HCT116 (cell line): ENCODE data around the gene OR13C4. TPM values are rescaled to one million over a fixed set of nuclear protein-coding genes. Genes with fewer than 3 reads are reported as not detected.

Experiments
- POLR2AphosphoS5 ChIP-seq: IDR thresholded peaks from 2 replicates; pipeline ENCODE4 v1.6.1; 2011; ENCODE audit warnings: mild to moderate bottlenecking, low read depth, low read length, moderate library complexity
- TCF7L2 ChIP-seq: IDR thresholded peaks from 2 replicates; pipeline ENCODE4 v1.7.0; 2011; ENCODE audit warnings: borderline replicate concordance, inconsistent platforms; ENCODE audit not compliant: insufficient read depth, insufficient read length; ENCODE audit errors: extremely low read depth
- YY1 ChIP-seq: IDR thresholded peaks from 2 replicates; pipeline ENCODE4 v1.6.1; 2011; ENCODE audit warnings: low read length, low read depth, moderate library complexity, mild to moderate bottlenecking; ENCODE audit not compliant: insufficient replicate concordance; ENCODE audit errors: extremely low read depth
- ZFX ChIP-seq: fragments of 450-650 bp; IDR thresholded peaks from 2 replicates; pipeline ENCODE4 v1.6.1; 2017
- total RNA-seq: library from RNA; stranded (reverse); gene quantifications from one replicate; pipeline ENCODE4 v1.2.1, GENCODE V29; 2021; ENCODE audit not compliant: unreplicated experiment
- TF ChIP-seq, protein P1 (sequence below), 3 experiments: fragments of 200-600 bp in 1 of 3; sonication (generic) in 1 of 3; IDR thresholded peaks in 2 of 3; conservative IDR thresholded peaks in 1 of 3; 2 replicates each; pipeline ENCODE4 v1.5.1; 2012 to 2017; ENCODE audit warnings: low read depth in 2 of 3, low read length in 2 of 3, antibody characterized with exemption in 1 of 3, borderline replicate concordance in 1 of 3, control low read depth in 1 of 3, mild to moderate bottlenecking in 1 of 3, mixed read lengths in 1 of 3, mixed run types in 1 of 3, moderate library complexity in 1 of 3; ENCODE audit not compliant: insufficient read depth in 1 of 3

Gene OR13C4
- total RNA-seq, 1 experiment from 2014 or later = not detected

GRCh38 chr9:104482921-104483570, 44.0 kb downstream of the OR13C4 start (continued):
- TF ChIP-seq, protein P1, sequence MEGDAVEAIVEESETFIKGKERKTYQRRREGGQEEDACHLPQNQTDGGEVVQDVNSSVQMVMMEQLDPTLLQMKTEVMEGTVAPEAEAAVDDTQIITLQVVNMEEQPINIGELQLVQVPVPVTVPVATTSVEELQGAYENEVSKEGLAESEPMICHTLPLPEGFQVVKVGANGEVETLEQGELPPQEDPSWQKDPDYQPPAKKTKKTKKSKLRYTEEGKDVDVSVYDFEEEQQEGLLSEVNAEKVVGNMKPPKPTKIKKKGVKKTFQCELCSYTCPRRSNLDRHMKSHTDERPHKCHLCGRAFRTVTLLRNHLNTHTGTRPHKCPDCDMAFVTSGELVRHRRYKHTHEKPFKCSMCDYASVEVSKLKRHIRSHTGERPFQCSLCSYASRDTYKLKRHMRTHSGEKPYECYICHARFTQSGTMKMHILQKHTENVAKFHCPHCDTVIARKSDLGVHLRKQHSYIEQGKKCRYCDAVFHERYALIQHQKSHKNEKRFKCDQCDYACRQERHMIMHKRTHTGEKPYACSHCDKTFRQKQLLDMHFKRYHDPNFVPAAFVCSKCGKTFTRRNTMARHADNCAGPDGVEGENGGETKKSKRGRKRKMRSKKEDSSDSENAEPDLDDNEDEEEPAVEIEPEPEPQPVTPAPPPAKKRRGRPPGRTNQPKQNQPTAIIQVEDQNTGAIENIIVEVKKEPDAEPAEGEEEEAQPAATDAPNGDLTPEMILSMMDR (IDR thresholded peaks at IDR 0.05 in 2 of 3, conservative IDR thresholded peaks at IDR 0.05 in 1 of 3; ENCODE audit: borderline replicate concordance in 1 of 3, insufficient read depth in 1 of 3, low read depth in 2 of 3, low read length in 2 of 3) = no peak
- TF ChIP-seq TCF7L2 (no peak), ZFX (no peak), POLR2AphosphoS5 (no peak), YY1 (no peak)
- TF ChIP-seq, all 23 proteins: peak for 0

Other genes with a start within 250 kb of the OR13C4 start
- not detected for gene OR13F1, start 22.9 kb downstream of the OR13C4 start, total RNA-seq
- not detected for gene OR13C3, start 9.6 kb upstream of the OR13C4 start, total RNA-seq
- not detected for gene OR13C8, start 42.0 kb upstream of the OR13C4 start, total RNA-seq
- not detected for gene OR13C5, start 72.2 kb upstream of the OR13C4 start, total RNA-seq
- gene OR13C2, start 78.4 kb upstream of the OR13C4 start, total RNA-seq = not detected
- not detected for gene OR13C9, start 91.0 kb upstream of the OR13C4 start, total RNA-seq
- not detected for gene OR13D1, start 167.3 kb upstream of the OR13C4 start, total RNA-seq
- 6.9 TPM for gene NIPSNAP3A, start 220.5 kb upstream of the OR13C4 start, total RNA-seq
- gene NIPSNAP3B, start 236.9 kb upstream of the OR13C4 start, total RNA-seq = not detected